KOPT-K1 (cell line): ENCODE results near the gene SUN2.

ENCODE experiments used
- H3K27ac ChIP-seq: fragments of 200-600 bp; sonication (generic); 2 replicates; pipeline ENCODE4 v1.5.1; 2016; ENCODE audit warnings: antibody characterized with exemption, mild to moderate bottlenecking, low read depth, low read length; ENCODE audit not compliant: poor library complexity, severe bottlenecking
- H3K36me3 ChIP-seq: fragments of 200-600 bp; sonication (generic); 2 replicates; pipeline ENCODE4 v1.5.1; 2017; ENCODE audit warnings: antibody characterized with exemption, mild to moderate bottlenecking, low read length, moderate library complexity; ENCODE audit not compliant: insufficient read depth
- H3K9me3 ChIP-seq: fragments of 200-600 bp; sonication (generic); 2 replicates; pipeline ENCODE4 v1.5.1; 2017; ENCODE audit warnings: antibody characterized with exemption, low read length, mild to moderate bottlenecking; ENCODE audit not compliant: insufficient read depth, poor library complexity, severe bottlenecking

The SUN2 gene

DNA sequence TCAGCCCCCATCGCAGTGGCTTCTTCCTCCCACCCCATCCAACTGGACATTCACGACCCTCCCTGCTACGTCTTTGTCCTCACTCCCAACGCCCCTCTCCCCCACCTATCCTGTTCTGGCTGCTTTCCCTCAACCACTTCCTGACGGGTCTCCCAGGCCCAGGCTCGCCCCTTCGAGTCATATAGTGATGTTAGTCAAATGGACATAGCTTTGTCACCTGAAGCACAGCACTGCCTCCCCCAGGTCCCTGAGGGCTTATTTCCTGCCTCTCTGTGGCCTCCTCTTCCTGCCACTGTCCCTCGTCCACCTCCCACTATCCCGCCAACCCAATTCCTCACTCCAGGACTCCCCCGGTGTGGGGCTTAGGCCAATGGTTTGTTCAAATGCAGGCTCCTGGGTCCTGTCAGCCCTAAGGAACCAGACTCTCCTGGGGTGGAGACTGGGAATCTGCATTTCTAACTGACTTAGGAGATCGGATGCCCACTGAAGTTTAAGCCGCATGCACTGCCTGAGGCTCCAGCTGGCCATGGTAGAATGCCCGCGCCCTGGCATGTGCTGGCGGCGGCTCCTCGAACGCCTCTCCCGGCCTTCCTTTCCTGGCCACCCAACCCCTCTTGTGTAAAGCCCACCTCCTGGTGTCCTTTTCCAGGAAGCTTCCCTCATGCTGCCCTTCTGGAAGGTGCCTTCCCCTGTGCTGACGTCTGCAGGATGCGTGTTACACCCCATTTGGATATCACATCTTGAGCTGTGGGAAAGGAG, 18.3 kb downstream of the SUN2 start:
- Histone ChIP-seq H3K9me3 (no peaks in the 10 kb centered on the region), H3K36me3 (peaks cover 100% of the 10 kb centered on the region), H3K27ac (no peak overlapping the region)

DNA sequence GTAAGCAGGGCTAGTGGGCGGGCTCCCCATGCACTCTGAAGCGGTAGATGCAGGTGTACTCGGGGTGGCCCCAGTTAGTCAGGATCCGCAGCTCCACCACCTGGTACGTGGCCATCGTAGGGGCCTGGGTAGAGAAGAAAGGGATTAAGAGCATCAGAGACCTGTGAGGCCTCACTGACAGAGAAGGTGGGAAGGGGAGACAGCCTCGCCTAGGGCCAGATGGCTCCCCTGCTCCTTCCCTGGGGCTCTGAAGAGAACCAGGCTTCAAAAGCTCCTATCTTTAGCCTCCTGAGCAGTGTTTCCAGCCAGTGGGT, 19.6 kb downstream of the SUN2 start:
- Histone ChIP-seq H3K9me3 (no peaks in the 10 kb centered on the region), H3K27ac (no peak overlapping the region), H3K36me3 (peaks cover 100% of the 10 kb centered on the region)

DNA sequence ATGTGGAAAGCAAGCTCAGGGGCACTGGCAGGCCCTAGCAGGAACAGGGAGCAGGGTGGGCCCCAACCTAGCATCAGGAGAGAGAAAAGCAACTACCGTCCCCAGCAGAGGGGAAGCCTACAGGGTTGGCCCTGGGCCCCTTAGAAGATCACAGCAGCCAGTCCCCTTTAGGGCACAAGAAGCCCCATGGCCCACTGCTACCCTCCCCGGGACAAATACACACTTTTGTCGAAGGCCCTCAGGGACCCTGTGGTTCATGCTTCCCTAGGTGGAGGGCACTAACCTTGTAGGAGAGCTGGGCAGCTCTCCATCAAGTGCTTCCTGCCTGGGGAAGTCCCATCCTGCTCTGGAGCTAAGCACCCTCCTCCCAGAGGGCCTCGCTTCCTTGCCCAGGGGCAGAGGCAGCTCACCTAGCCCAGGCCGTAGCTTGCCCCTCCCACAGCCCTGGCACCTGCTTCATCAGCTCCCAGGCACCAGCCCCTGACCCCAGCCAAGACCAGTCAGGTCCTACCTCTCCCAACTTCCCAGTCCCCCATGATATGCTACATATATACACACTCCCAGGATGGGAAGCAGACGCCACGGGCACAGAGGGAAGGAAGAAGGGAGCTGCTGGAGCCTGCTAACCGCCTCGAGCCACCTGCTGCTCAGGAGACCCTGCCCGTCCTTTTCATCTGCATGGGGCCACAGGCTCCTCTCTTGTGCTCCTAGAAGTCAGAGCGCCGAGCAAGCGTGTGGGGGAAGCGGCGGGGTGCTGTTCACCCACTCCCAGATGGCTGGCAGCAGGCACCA, 20.1 kb downstream of the SUN2 start:
- peaks cover 100% of the 10 kb centered on the region for H3K36me3 ChIP-seq
- H3K27ac ChIP-seq = no peak overlapping the region
- no peaks in the 10 kb centered on the region for H3K9me3 ChIP-seq

DNA sequence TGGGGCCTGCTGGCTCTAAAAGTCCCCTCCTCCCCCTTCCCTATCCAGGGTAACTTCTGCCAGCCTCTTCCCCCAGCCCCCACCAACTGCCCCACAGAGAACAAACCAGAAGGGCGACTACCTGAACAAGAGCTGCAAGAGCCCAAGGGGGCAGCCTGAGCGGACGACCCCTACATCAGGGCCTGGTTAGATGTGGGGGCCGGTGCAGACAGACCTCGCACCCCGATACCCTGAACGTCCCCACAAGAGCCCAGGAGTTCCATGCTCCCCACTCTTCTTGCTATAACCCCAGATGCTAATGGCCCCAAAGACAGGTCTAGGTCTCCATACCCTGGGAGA, 20.7 kb downstream of the SUN2 start:
- peaks cover 100% of the 10 kb centered on the region for H3K36me3 ChIP-seq
- no peaks in the 10 kb centered on the region for H3K9me3 ChIP-seq
- H3K27ac ChIP-seq = no peak overlapping the region

DNA sequence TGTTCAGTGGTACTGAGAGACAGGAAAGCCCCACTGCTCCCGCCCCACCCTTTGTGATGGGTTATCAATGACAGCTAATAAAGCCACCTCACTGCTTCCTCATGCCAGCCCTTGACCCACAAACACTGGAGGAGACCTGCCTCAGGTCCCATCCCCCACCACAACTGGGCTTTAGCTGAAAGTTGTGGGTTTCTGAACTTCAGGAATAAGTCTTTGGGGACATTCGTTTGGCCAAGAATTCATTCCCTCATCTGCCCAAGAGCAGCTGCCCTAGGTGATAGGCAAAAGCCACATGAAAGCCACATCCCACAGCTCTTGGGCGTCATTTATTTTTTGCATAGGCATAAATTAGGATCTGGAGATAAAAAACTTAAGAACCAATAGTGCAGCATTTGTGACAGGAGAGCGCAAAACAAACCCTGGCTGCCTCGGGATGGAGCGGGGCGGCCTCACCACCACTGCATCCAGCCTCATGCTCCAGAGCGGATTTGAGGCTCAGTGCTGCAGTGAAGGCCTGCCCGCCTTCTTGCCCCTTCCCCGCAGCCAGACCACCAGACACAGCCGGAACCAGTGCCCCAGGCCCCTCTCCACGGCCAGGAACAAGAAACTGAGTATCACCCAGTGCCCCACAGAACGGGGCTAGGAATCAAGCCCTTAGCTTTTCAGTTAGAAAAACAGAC, 21.2 kb downstream of the SUN2 start:
- no peak overlapping the region for H3K27ac ChIP-seq
- H3K36me3 ChIP-seq = peaks cover 100% of the 10 kb centered on the region
- no peaks in the 10 kb centered on the region for H3K9me3 ChIP-seq

DNA sequence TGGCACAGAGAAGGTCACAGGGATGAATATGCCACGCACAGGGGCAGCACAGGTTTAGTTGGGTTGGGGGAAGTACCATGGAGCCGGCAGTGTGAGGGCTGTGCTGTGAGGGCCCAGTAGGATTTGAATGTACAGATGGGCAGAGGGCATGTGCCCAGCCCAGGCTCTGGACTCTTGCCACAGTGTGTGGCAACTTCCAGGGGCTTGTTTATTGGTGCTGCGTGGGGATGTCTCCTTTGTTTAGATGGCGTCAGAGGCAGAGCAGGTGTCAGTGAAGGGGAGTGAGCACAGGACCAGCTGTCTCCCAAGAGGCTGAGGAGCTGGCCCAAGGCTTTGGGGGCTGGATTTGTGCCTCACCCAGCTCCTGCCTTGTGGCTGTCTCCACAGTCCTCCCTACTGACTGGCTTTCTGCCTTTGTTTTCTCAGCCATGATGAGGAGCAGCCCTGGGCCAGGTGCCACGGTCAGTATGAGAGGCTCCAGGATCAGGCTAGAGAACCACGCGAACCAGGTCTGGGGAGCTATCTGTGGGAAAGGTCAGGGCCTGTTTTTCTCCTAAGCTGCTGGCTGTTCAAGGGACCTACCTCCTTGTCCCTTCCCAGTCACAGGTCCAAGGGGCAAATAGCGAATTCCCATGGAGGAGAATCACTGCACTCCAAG, 21.9 kb downstream of the SUN2 start:
- Histone ChIP-seq H3K9me3 (no peaks in the 10 kb centered on the region), H3K27ac (no peak overlapping the region), H3K36me3 (peaks cover 100% of the 10 kb centered on the region)

DNA sequence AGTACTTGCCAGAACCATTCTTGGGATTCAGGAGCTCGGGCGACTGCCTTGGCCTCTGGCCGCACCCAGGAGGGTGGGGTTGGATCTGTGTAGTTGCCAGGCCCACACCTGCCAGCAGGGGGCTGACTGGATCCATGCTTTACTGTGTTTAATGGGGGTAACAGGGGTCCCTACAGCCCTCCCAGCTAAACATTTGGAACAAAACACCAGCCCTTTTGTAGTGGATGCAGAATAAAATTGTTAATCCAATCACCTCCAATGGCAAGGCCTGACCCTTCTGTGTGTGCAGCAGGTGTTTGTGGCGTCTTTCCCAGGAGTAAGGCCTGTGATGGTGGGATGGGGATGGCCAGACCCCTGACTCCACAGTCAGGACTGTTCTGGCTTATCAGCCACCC, 22.5 kb downstream of the SUN2 start:
- Histone ChIP-seq H3K9me3 (no peaks in the 10 kb centered on the region), H3K27ac (no peak overlapping the region), H3K36me3 (peaks cover 100% of the 10 kb centered on the region)

DNA sequence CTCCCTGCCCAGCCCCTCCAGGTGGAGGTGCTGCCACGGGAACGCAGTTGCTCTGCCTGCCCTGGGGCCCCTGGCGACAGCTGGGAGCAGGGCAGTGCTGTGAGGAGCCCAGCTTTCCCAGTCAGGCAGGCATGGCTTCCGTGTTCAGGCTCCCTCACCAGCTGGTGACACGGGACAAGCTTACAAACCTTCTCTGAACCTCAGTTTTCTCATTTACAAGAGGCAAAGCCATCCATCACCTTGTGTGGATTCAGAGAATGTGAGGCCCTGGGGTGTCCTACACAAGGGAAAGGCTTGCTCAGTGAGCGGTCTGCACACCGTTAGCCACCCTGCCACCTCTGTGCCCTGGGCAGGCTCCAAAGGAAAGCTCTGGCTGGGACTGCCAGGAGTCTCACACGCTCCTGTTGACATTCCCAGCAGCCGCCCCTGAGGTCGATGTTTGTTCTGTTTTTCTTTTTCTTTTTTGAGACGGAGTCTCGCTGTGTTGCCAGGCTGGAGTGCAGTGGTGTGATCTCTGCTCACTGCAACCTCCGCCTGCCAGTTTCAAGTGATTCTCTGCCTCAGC, 23.5 kb downstream of the SUN2 start:
- no peak overlapping the region for H3K27ac ChIP-seq
- peaks cover 100% of the 10 kb centered on the region for H3K36me3 ChIP-seq
- H3K9me3 ChIP-seq = no peaks in the 10 kb centered on the region

DNA sequence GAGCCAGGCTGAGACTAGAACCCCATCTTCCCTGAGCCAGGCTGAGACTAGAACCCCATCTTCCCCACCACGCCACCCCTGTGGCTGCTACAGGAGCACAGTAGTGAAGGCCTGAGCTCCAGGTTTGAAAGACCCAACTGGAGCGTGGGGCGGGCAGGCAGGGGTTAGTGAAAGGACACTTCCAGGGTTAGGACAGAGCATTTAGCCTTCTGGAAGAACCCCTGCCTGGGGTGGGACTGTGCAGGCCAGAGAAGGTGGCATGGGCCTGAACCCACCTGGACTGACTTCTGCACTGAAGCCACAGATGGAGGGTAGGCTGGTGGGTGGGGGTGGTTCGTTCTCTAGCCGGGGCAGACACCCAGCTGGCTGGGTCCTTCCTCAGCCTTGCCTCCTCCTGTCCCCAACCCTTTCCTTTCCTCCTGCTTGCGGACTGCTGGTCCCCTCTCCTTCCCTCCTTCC, 24.1 kb downstream of the SUN2 start:
- Histone ChIP-seq H3K27ac (no peak overlapping the region), H3K9me3 (no peaks in the 10 kb centered on the region), H3K36me3 (peaks cover 100% of the 10 kb centered on the region)

DNA sequence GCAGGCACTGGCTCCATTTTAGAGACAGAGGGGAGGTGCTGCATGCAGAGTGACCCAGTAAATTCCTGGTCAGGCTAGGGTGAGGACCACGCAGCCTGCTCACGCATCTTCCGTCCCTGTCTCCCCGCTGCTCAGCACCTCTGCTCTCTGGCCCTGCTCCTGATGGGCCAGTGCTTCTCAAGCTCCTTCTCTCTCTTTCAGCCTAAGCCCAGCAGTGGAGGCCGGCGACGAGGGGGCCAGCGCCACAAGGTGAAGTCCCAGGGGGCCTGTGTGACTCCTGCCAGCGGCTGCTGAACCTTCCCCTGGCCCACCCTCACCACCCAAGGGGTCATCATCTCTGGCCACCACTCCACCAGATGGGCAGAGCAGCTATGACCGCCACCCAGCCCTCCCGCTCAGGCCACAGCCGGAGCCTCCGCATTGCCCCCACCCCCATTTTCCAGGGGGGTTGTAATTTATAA, 25.4 kb downstream of the SUN2 start:
- Histone ChIP-seq H3K27ac (no peak overlapping the region), H3K36me3 (peaks cover 100% of the 10 kb centered on the region), H3K9me3 (no peaks in the 10 kb centered on the region)

DNA sequence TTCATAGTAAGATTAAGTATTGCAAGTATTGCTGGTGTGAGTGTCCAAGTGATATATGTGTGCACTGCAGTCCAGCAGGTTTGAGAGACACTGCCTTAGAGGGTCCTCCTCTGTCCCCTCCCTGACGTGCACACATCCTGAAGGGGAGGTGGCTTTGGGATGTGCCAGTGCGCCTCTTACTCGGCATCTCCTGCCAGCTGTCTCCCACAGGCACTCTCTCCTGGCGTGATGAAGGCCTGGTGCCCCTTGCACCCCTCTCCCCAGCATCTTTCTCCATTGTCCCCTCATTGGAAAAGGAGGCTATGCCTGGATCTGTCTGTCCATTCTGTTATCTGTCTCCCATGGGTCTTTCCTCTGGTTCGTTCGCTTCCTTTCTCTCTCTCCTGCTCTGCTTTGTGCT, 25.9 kb downstream of the SUN2 start:
- H3K36me3 ChIP-seq = peaks cover 100% of the 10 kb centered on the region
- H3K27ac ChIP-seq = no peak overlapping the region
- H3K9me3 ChIP-seq = no peaks in the 10 kb centered on the region

DNA sequence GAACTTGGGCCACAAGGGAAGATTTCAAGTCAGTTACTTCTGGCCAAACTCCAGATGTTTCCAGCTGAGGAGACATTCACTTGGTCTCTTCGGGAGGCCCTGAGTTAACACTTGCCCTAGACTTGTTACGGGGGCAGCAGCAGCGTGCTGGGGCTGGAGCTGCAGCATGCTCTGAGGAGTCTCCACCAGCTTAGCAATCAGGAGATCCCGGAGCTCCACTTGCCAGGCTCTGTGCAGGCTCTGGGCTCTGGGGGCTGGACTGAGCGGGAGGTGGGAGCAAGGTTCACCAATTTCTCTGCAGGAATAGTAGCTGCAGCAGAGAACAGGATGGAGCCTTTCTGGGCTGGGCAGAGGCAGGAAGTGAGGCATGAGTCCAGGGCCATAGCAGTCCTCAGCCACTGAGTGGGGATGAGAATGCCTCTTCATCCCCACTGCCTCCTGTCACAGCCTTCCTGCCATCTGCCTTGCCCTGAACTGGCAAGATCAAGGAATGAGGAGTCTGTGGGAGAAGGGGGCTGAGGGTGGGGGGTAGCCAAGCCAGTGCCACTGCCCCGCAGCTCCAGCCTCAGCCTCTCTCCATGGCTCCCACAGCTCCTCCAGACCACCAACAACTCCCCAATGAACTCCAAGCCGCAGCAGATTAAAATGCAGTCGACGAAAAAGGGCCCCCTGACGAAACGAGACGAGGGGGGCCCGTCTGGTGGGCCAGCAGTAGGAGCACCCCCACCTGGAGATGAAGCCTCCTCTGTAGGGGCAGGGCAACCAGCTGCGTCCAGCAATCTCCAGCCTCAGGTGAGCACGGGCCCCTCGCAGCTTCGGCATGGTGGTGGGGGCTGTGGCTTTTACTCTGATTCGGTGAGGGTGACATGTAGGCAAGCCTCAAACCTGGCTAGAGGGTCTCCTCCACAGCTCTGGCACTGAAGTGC, 26.7 kb downstream of the SUN2 start:
- no peaks in the 10 kb centered on the region for H3K9me3 ChIP-seq
- no peak overlapping the region for H3K27ac ChIP-seq

DNA sequence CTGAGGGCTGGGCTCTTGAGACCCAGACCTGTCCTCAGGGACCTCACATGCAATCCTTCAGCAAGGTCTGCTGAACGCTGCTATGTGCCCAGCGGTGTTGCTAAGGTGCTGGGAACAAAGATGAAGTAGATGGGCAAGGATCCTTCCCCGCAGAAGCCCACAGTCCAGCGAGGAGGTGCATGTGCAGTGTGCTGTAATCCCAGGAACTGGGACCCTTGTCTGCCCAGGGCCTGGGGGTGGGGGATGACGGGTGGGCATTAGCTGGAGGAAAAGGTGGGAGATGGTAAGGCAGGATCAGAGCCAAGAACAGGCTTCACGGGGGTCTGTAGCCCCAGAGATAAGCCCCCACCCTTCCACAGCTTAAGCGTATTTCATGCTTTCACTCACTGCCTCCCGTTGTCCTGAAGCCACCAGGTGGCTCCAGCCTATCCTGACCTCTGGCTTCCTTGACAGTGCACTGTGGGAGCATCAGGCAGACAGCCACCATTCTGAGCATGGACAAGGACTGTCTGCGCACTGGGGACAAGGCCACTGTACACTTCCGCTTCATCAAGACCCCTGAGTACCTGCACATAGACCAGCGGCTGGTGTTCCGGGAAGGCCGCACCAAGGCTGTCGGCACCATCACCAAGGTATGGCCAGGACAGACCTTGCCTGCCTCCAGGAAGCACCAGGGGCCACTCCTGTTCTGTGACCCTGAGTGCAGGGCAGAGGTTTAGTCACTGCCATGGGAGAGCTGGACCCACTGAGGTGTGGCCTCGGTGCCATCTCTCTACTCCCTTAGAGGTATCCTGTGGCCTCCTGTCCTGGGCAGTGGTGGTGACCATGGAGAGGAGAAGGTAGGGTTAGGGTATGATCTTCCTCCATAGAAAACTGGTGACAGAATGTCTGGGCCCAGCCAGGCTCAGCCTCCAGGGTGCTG, 28.0 kb downstream of the SUN2 start:
- Histone ChIP-seq H3K36me3 (peaks cover 100% of the 10 kb centered on the region), H3K27ac (no peak overlapping the region), H3K9me3 (no peaks in the 10 kb centered on the region)

More for the DNA sequence above, 26.7 kb downstream of the SUN2 start:
- H3K36me3 ChIP-seq = peaks cover 100% of the 10 kb centered on the region
